HepG2 (cell line): ENCODE data around the gene PHACTR1. TPM values are rescaled to one million over a fixed set of nuclear protein-coding genes. Genes with fewer than 3 reads are reported as not detected.

Experiments
- BCL6 ChIP-seq: IDR thresholded peaks from 2 replicates; pipeline ENCODE4 v1.6.1; 2016; ENCODE audit warnings: missing genetic modification reagents, missing compliant biosample characterization
- DR1 ChIP-seq: sonication (generic); formaldehyde crosslinking; IDR thresholded peaks from 2 replicates; pipeline ENCODE4 v1.8.0; 2021; ENCODE audit warnings: mild to moderate bottlenecking, missing genetic modification reagents, inconsistent platforms
- KLF6 ChIP-seq: IDR thresholded peaks from 2 replicates; pipeline ENCODE4 v1.8.0; 2016; ENCODE audit warnings: missing biosample characterization, missing genetic modification reagents
- MTERF4 ChIP-seq: sonication (generic); formaldehyde crosslinking; IDR thresholded peaks from 2 replicates; pipeline ENCODE4 v1.8.0; 2023; ENCODE audit warnings: mild to moderate bottlenecking, missing genetic modification reagents
- MTF2 ChIP-seq: sonication (generic); formaldehyde crosslinking; IDR thresholded peaks from 2 replicates; pipeline ENCODE4 v1.5.0; 2020; ENCODE audit warnings: missing genetic modification reagents, borderline replicate concordance
- MXD4 ChIP-seq: IDR thresholded peaks from 2 replicates; pipeline ENCODE4 v1.6.1; 2016; ENCODE audit warnings: mild to moderate bottlenecking, missing biosample characterization, missing genetic modification reagents
- NCOA2 ChIP-seq: sonication (generic); formaldehyde crosslinking; IDR thresholded peaks from 2 replicates; pipeline ENCODE4 v1.8.0; 2022; ENCODE audit warnings: inconsistent platforms
- NFE2L1 ChIP-seq: sonication (generic); formaldehyde crosslinking; IDR thresholded peaks from 2 replicates; pipeline ENCODE4 v1.4.0; 2020; ENCODE audit warnings: missing genetic modification reagents, mild to moderate bottlenecking, borderline replicate concordance
- ONECUT2 ChIP-seq: sonication (generic); formaldehyde crosslinking; IDR thresholded peaks from 2 replicates; pipeline ENCODE4 v1.4.0; 2020; ENCODE audit warnings: missing genetic modification reagents
- PHB2 ChIP-seq: fragments of 450-650 bp; IDR thresholded peaks from 2 replicates; pipeline ENCODE4 v1.6.1; 2018; ENCODE audit not compliant: partially characterized antibody
- SIN3A ChIP-seq: IDR thresholded peaks from 2 replicates; pipeline ENCODE4 v1.6.1; 2011; ENCODE audit warnings: low read depth, mild to moderate bottlenecking, control low read depth, low read length, borderline replicate concordance
- SNRNP70 ChIP-seq: fragments of 200-400 bp; formaldehyde crosslinking; IDR thresholded peaks from 2 replicates; pipeline ENCODE4 v1.6.1; 2017; ENCODE audit warnings: mild to moderate bottlenecking, low read depth, low read length, moderate library complexity
- TRAFD1 ChIP-seq: sonication (generic); formaldehyde crosslinking; IDR thresholded peaks from 2 replicates; pipeline ENCODE4 v1.5.1; 2020; ENCODE audit warnings: missing genetic modification reagents, mild to moderate bottlenecking, borderline replicate concordance
- ZNF101 ChIP-seq: sonication (generic); formaldehyde crosslinking; IDR thresholded peaks from 2 replicates; pipeline ENCODE4 v1.4.0; 2020; ENCODE audit warnings: mild to moderate bottlenecking, low read depth, missing genetic modification reagents, borderline replicate concordance
- ZNF121 ChIP-seq: sonication (generic); formaldehyde crosslinking; IDR thresholded peaks from 2 replicates; pipeline ENCODE4 v1.5.0; 2020; ENCODE audit warnings: mild to moderate bottlenecking, missing genetic modification reagents
- ZNF484 ChIP-seq: sonication (generic); formaldehyde crosslinking; IDR thresholded peaks from 2 replicates; pipeline ENCODE4 v1.5.1; 2020; ENCODE audit warnings: mild to moderate bottlenecking, low read depth, missing genetic modification reagents, borderline replicate concordance
- ZNF768 ChIP-seq: sonication (generic); formaldehyde crosslinking; IDR thresholded peaks from 2 replicates; pipeline ENCODE4 v1.4.0; 2020; ENCODE audit warnings: missing genetic modification reagents
- ZNF839 ChIP-seq: sonication (generic); formaldehyde crosslinking; IDR thresholded peaks from 2 replicates; pipeline ENCODE4 v1.4.0; 2020; ENCODE audit warnings: missing genetic modification reagents, mild to moderate bottlenecking, borderline replicate concordance
- ZSCAN20 ChIP-seq: sonication (generic); formaldehyde crosslinking; IDR thresholded peaks from 2 replicates; pipeline ENCODE4 v1.4.0; 2020; ENCODE audit warnings: missing genetic modification reagents, mild to moderate bottlenecking, borderline replicate concordance
- polyA plus RNA-seq, 8 experiments: library from polyadenylated mRNA; depleted of rRNA in 3 of 8; stranded (reverse) in 7 of 8; unstranded in 1 of 8; fragments of >200 nt; fragmentation: Illumina TruSeq in 4 of 8; extraction: Trizol in 4 of 8; gene quantifications; 2 replicates each; pipeline versions ENCODE4 v1.2.1 to v1.2.3, GENCODE V29; 2011 to 2016; ENCODE audit warnings: low read depth in 4 of 8, missing spikeins in 1 of 8, mixed read lengths in 1 of 8; ENCODE audit not compliant: insufficient read depth in 1 of 8
- total RNA-seq, 5 experiments: library from RNA; depleted of rRNA; stranded (reverse); fragments of >200 nt; fragmentation: Illumina TruSeq; extraction: Trizol; gene quantifications; 2 replicates each; pipeline ENCODE4 v1.2.3, GENCODE V29; 2016; ENCODE audit warnings: low read depth in 1 of 5
- TF ChIP-seq, protein P1 (sequence below): sonication (generic); IDR thresholded peaks from 2 replicates; pipeline ENCODE4 v1.6.1; 2016; ENCODE audit warnings: low read depth, borderline replicate concordance
- TF ChIP-seq, protein P2 (sequence below): sonication (generic); formaldehyde crosslinking; IDR thresholded peaks from 2 replicates; pipeline ENCODE4 v1.4.0; 2020; ENCODE audit warnings: mild to moderate bottlenecking, missing genetic modification reagents
- TF ChIP-seq, protein P3 (sequence below): sonication (generic); formaldehyde crosslinking; IDR thresholded peaks from 2 replicates; pipeline ENCODE4 v1.8.1; 2023; ENCODE audit warnings: mild to moderate bottlenecking, missing genetic modification reagents

The PHACTR1 gene
- total and polyA plus RNA-seq, 2 of the 13 experiments (the other 11 are each of a cell fraction or from before 2014, with no cell fraction given) = 0.09 TPM; not detected in 1

DNA sequence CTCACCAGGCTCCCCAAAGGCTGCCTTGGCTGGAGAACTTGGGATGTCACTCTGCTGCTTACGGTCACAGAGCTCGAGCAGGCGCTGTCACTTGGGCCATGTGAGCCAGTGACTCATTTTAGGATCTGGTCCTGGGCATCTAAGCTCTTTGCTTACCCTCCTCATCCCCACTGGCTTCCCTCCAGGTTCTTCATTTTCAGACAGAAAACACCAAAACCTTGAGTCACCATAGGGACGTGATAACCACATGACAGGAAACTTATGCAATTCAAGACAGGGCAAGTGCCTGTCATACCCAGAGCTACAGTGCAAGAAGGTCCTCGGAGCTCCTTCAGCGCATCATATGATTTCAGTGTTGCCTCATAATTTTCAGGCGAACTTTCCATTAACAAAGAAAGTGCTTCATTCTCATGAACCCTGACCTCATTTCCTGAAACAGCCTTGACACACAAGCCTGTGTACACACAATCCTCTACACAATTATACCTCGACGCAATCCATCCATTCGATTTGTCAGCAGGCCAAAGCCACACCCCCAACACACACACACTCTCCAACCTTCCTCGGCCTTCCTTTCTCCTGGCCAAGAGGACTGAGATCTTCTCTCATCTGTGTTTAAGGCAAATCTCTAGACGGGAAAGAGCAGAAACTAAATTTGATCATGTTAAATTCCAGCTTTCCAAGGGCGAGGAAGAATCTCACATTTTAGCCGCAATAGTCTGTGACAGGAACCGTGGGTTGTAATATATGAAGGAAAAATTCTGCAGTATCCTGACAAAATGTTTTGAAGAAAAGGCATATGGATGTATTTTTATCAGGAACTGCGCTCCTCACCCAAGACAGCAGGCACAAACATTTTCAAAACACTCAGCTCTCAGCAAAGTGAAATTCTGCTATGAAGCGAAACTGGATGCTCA is 586.4 kb downstream of the PHACTR1 start (continued):
- no peak for TF ChIP-seq ZNF101 (CRISPR knock-in tag)
- no peak for TF ChIP-seq SNRNP70
- TF ChIP-seq ZNF121 (CRISPR knock-in tag) = no peak
- TF ChIP-seq TRAFD1 (CRISPR knock-in tag) = no peak
- no peak for TF ChIP-seq ZNF839 (CRISPR knock-in tag)
- TF ChIP-seq ZNF484 (CRISPR knock-in tag) = no peak
- no peak for TF ChIP-seq ZSCAN20 (CRISPR knock-in tag)
- no peak for TF ChIP-seq SIN3A
- TF ChIP-seq KLF6 (CRISPR knock-in tag) = no peak
- peak; percentile 79 for TF ChIP-seq NCOA2 (CRISPR knock-in tag)
- no peak for TF ChIP-seq MTERF4
- no peak for TF ChIP-seq DR1 (CRISPR knock-in tag)
- no peak for TF ChIP-seq ZNF768 (CRISPR knock-in tag)
- TF ChIP-seq, protein P1, sequence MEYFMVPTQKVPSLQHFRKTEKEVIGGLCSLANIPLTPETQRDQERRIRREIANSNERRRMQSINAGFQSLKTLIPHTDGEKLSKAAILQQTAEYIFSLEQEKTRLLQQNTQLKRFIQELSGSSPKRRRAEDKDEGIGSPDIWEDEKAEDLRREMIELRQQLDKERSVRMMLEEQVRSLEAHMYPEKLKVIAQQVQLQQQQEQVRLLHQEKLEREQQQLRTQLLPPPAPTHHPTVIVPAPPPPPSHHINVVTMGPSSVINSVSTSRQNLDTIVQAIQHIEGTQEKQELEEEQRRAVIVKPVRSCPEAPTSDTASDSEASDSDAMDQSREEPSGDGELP = no peak
- TF ChIP-seq BCL6 (CRISPR knock-in tag) = peak; percentile 75
- no peak for TF ChIP-seq PHB2
- TF ChIP-seq, protein P2, sequence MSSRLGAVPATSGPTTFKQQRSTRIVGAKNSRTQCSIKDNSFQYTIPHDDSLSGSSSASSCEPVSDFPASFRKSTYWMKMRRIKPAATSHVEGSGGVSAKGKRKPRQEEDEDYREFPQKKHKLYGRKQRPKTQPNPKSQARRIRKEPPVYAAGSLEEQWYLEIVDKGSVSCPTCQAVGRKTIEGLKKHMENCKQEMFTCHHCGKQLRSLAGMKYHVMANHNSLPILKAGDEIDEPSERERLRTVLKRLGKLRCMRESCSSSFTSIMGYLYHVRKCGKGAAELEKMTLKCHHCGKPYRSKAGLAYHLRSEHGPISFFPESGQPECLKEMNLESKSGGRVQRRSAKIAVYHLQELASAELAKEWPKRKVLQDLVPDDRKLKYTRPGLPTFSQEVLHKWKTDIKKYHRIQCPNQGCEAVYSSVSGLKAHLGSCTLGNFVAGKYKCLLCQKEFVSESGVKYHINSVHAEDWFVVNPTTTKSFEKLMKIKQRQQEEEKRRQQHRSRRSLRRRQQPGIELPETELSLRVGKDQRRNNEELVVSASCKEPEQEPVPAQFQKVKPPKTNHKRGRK (CRISPR knock-in tag) = no peak
- TF ChIP-seq, protein P3, sequence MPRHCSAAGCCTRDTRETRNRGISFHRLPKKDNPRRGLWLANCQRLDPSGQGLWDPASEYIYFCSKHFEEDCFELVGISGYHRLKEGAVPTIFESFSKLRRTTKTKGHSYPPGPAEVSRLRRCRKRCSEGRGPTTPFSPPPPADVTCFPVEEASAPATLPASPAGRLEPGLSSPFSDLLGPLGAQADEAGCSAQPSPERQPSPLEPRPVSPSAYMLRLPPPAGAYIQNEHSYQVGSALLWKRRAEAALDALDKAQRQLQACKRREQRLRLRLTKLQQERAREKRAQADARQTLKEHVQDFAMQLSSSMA (CRISPR knock-in tag) = no peak
- TF ChIP-seq NFE2L1 = no peak
- TF ChIP-seq MXD4 (CRISPR knock-in tag) = no peak
- no peak for TF ChIP-seq ONECUT2
- no peak for TF ChIP-seq MTF2 (CRISPR knock-in tag)
